ENCODE results near the gene INSR.

The INSR gene

DNA sequence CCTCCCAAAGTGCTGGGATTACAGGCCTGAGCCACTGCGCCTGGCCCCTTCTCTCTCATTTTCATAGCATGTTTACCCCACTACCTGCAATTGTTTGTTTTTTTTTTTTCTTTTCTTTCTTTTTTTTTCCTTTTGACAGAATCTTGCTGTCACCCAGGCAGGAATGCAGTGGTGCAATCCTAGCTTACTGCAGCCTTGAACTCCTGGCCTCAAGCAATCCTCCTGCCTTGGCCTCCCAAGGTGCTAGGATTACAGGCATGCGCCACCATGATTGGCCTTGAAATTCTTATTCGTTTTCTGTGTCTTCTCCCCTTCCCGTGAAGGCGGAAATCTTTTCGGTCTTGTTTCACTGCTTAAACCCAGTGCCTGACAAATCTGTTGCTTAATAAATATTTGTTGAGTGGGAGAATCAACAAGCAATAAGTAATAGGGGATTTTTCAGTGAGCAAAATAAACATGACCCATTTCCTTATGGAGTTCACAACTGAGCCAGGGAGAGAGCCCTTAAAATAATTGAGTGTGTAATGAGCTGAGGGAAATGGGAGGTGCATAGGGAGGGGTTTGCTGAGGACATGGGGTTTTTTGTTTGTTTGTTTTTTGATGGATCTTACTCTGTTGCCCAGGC is 1.8 kb upstream of the INSR start:
- no peak for DNase-seq (ENCODE audit: low spot score)
- FAIRE-seq: no peak

DNA sequence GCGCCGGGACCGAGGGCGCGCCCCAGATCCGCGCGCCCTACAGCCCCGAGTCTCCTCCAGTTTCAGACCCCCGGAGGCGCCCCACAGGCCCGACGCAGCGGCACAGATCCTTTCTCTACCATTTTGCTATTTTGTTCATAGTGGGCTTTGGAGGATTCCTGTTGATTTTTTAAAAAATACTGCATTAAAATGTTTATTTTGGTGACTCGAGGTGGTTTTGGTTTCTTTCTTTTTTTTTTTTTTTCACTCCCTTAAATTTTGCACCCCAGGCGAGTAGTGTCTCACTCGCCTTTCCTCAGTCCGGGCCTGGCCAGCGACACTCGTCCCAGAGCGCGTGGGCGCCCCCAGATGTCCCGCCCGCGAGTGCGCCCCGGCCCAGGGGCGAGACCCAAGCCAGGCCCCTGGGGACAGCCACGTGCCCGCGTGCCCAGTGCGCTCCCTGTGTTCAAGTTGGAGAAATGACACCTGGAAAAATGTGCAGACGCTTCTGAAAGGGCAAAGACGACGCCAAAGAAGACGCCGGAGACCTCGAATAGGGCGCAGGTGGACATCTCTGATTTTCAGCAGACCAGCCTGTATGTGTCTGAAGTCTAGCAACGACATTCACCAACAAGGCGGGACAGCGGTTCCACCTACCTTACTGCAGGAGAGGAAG is 471 bp upstream of the INSR start:
- DNase-seq (ENCODE audit: low spot score) (peak; percentile 63), FAIRE-seq (no peak)

DNA sequence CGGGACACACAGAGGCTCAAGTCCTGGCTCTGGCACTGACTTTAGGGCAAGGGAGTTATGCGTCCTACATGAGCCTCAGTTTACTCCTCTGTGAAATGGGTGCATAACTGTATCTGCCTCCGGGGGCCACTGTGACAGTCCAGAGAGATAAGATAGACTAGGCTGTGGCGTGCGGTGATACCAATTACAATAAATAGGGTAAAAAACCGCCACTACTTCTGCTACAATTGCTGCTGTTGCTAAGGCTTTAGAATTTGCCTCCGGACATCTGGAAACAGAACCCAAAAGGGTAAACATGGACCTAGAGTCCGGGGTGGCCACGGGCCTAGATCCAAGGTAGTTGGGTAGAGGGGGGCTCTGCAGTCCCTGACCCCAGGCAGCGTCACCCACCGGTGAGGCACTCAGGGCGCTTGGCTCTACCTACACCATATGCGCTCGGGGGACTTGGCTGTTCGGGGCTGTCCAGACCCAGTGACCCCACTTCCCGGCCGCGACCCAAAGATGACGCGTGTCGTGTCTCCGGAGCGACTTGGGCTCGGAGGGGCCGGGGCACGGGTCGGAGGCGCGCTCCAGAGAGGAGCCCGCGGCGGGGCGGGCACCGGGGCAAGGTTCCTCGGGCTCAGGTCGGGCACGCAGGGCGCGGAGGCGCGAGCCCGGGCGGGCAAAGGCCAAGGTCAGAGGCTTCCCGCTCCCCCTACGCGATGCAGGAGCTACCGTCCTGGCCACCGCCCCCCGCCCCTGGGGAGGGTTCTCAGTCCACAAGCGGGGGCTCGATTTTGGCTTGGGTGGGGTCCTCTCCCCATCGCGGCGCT is 1.1 kb downstream of the INSR start:
- FAIRE-seq (no peak), DNase-seq (ENCODE audit: low spot score) (peak; percentile 12)

DNA sequence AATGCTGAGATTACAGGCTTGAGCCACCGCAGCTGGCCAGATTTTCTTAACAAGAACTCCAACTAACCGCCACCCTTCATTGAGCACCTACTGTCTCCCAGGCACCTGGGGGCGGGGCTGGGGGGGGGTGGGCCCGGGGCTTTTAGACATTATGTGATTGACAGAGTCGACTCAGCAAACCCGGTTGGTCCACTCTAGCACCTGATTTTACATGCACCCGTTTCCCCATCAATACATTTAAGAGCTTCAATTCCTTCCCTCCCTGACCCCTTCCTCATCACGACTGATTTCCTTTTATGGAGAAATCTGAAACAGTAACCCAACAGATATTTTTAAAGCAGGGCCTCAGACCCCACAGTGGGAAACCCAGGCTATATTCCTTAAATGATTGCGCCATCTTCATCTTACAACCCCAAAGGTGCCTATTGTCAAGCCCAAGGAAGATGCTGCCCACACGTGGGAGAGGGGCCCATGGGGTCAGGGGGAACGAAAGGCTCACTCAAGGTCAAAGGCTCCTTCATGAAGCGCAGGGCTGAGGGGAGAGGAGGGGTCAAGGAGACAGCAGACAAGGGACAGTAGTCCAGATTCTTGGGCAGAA is 1.8 kb downstream of the INSR start:
- FAIRE-seq: no peak
- no peak for DNase-seq (ENCODE audit: low spot score)

DNA sequence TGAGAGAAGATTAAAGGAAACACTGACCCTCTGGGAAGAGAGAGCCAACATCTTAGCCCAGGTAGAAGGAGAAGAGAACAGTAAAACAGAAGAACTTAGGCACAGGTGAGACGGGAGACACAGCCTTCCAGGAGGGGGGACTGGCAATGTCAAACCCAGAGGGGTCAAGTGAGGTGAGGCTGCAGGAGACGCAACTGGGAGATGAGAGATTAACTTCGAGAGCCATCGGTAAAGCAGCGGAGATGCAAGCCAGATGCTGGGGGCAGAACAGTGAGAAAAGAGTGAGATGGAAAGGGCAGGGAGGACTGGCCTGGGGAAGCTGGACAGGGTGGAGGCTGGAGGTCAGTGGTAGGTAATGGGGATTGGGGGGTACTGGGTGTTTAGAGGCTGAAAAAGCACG is 5.2 kb downstream of the INSR start:
- FAIRE-seq: no peak
- no peak for DNase-seq (ENCODE audit: low spot score)

DNA sequence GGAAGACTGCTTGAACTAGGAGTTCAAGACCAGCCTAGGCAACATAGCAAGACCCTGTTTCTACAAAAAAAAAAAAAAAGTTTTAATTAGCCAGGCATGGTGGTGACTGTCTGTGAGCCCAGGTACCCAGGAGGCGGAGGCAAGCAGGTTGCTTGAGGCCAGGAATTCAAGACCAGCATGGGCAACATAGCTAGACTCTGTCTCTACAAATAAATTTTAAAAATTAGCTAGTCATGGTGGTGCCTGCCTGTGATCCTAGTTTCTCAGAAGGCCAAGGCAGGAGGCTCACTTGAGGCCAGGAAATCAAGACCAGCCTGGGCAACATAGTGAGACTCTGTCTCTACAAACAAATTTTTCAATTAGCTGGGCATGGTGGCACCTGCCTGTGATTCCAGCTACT is 6.1 kb downstream of the INSR start:
- FAIRE-seq (no peak), DNase-seq (ENCODE audit: low spot score) (no peak)

DNA sequence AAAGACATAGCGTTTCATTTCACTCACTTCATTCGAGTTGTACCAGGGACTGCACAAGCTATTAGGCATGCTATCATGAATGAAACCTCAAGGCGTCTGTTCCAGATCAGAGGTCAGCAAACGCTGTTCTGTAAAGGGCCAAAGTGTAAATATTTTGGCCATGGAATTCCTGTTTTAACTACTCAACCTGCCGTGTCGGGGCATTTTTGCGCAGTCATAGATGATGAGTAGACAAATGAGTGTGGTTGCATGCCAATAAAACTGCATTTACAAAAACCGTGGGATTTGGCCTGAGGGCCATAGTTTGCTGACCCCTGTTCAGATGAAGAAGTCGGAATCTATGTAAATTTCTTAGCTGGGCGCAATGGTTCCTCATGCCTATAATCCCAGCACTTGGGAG is 6.5 kb downstream of the INSR start:
- DNase-seq (ENCODE audit: low spot score): no peak
- no peak for FAIRE-seq

DNA sequence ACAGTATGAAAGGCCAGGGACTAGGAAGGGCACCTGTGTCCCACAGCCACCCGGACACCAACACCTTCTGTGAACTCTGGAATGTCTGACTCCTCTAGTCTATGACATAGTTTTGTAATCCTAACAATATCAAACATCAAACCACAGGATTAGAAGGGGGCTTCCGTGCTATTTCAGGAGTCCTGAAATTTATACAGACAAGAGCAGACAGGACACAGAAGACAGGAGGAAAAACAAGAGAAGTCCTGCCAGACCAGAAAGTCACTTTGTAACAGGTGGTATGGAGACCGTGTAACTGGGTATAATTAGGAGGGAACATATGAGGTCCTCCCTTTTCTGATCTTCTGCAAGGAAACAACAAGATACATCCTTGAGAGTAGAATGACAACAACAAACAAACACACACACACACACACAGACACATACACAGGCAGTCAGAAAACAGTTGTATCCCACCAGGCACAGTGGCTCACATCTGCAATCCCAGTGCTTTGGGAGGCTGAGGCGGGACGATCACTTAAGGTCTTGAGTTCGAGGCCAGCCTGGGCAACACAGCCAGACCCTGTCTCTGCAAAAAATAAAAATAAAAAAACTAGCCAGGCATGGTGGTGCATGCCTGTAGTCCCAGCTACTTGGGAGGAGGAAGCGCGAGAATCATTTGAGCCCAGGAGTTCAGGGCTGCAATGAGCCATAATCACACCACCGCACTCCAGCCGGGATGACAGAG is 13.1 kb downstream of the INSR start:
- FAIRE-seq (no peak), DNase-seq (ENCODE audit: low spot score) (no peak)

DNA sequence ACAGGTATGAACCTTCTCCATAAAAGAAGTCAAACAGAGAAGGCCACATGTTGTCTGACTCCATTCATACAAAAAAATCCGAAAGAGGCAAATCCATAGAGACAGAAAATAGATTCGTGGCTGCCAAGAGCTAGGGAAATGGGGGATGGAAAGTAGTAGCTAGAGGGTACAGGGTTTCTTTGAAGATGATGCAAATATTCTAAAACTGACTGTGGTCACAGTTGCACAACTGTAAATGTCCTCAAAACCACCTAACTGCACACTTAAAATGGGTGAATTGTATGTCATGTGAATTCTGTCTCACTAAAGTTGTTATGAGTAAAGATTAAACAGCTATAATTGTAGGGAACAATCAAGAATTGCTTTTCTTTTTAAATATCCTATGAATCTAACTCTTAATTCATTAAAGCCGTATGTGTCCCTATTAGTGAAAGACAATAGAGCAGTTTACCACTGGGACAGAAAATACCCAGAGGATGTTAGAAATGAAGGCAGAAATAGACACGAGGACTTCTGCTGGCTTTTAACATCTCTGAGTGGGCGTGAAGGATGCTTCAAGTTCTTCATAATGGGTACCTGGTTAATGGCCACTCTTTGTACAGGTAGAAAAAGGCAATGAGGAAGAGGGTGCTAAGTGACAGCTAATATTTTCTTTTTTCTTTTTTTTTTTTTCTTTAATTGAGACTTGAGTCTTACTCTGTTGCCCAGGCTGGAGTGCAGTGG is 21.2 kb downstream of the INSR start:
- no peak for FAIRE-seq
- no peak for DNase-seq (ENCODE audit: low spot score)

DNA sequence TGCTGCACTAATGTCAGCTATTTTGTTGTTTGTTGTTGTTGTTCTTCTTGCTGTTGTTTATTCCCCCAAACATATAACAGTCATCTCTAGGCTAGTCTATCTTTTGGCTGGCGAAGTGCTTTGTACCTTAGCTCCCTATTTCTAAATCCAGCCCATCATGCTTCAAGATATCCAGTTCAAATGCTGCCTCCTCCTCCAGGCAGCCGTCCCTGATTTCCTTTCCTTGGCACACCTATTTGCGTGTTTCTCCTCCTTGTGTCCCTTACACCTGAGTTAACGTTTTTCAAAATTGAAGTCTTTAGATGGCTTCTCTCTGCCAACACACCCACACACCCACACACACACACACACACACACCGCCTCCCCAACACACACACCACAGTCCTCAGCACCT is 25.5 kb downstream of the INSR start:
- no peak for FAIRE-seq
- DNase-seq (ENCODE audit: low spot score): no peak

DNA sequence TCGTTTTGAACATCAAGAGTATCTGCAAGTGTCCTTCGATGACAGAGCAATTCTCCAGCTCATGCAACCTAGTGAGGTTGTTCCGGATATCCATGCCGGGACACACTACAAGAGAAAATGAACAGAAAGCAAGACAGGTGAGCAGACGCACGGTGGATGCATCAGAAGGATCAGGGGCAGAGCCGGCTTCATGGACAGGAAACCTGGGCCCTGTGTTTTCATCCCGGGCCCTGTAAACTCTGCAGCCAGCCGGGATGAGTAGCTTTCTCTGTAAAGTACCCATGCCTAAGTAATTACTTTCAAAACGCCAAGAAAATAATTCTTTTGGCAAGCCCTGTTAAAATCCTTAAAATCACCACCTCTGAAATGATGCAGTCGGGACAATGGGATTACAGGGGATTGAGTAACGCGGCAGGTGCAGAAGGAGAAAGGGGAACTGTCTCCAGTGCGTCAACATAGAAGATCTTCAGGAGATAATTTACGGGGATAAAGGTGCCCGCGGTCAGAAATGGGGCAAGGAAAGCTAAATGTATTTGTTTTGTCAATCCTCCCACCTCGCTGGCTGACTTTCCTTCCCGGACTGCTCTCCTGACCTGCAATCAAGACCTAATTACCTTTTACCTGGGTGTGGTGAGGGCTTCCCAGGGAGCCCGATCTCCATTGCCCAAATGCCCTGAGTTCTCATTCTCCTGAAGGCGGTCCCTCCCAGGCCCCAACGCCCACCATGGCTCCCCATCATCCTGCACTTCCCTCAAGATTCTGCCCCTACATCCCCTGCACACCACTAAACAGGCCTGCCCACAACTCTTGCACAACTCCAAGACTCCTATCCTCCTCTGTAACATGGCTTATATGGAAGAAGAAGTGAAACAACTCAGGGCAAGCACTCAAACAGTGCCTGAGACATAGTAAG is 26.2 kb downstream of the INSR start:
- DNase-seq (ENCODE audit: low spot score) (no peak), FAIRE-seq (no peak)

DNA sequence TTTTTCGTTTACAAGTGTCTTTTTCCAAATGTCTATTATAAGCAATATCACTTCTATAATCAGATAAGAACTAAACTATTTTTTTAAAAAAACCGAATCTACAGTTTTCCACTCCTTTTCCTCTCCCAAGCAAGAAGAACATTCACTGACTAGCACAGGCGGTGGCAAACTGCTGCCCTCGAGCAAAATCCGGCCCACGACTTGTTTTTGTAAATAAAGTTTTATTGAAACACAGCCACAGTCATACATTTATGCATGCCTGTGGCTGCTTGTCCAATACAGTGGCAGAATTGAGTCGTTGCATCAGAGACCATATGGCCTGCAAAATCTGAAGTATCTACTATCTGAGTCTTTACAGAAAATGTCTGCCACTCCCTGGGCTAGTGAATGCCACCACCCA is 27.4 kb downstream of the INSR start:
- DNase-seq (ENCODE audit: low spot score) (no peak), FAIRE-seq (no peak)

DNA sequence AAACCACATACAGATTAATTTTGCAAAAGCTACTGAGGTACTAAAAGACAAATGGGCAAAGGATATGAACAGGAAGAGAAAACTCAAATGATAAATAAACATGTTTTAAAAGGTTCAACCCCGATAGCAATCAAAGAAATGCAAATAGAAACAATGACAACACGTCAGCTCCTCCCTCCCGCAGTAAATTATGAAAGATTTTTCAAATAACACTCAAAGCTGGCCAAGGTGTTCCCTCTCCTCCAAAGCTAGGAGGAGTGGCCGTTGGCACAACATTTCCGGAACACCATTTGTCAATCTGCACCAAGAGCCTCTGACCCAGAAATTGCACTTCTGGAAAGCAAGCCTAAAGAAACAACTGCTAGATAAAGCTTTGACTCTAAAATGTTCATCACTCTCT is 28.3 kb downstream of the INSR start:
- no peak for DNase-seq (ENCODE audit: low spot score)
- FAIRE-seq: no peak

DNA sequence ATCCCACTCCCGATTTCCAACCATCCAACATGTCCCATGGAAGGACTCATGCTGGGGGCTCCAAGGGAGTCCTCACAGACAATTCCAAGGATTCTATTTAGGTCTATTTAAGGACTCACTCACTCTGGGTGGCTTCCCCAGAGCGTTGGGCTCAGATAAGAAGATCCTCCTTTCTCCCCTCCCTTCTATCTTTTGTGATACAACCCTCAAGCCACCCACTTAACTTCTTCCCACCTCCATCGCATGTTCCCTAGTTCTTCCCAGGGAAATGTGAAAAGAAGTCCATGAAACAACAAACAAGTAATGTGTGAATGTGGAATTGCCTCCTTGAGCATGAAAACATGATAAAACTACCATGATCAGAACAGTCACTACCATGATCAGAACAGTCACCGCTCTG is 29.4 kb downstream of the INSR start:
- no peak for FAIRE-seq
- DNase-seq (ENCODE audit: low spot score): no peak

DNA sequence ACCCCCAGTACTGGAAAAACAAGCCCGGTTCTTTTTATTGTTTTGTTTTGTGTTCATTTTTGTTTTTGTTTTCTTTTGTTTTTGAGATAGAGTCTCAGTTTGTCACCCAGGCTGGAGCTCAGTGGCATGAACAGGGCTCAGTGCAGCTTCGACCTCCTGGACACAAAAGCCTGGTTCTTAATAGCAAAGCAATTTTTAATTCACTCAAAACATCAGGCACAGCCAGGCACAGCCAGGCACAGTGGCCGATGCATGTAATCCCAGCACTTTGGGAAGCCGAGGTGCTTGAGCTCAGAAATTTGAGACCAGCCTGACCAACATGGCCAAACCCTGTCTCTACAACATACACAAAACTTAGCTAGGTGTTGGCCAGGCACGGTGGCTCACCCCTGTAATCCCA is 30.7 kb downstream of the INSR start:
- DNase-seq (ENCODE audit: low spot score): no peak
- FAIRE-seq: no peak

DNA sequence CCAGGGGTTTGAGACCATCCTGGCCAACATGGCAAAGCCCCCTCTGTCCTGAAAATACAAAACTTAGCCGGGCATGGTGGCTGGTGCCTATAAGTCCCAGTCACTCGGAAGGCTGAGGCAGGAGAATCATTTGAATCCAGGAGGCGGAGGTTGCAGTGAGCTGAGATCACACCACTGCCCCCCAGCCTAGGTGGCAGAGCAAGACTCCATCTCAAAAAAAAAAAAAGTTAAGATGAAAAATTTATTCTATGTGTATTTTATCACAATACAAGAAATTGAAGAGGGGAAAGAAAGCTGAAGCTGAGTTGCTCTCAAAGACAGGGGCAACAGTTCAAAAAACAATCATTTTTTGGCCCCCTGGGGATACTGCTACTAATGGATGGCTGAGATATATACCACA is 31.1 kb downstream of the INSR start:
- no peak for DNase-seq (ENCODE audit: low spot score)
- FAIRE-seq: no peak

DNA sequence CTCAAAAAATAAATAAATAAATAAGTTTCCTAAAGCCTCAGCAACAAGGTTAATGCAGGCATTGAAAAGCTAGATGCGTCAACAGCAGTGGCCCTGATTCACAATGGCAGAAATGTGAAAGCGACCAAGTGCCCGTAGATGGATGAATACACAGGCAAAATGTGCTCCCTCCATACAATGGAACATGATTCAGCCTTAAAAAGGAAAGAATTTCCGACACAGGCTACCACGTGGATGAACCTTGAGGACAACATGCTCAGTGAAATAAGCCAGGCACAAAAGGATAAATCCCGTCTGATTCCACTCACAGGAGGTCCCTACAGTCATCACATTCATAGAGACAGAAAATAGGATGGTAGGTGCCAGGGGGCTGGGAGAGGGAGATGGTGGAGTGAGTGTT is 31.7 kb downstream of the INSR start:
- DNase-seq (ENCODE audit: low spot score) (no peak), FAIRE-seq (no peak)

DNA sequence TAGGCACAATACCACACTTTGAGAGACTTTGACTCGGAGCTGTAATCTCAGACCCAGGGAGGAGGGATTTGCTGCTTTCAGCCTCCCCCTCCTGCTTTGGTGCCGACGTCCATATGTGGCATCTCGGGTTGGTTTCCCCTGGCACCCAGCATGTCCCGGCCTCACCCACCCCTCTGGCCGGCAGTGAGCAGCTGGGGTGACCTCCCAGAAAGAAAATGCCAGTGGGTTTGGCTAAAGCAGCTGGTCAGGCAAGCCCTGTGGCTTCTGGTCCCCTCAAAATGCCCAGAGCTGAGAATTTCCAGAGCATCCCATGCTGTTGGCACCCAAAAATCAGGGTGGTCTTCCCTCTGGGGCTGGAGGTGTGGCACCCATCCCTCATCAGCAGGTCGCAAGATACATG is 34.1 kb downstream of the INSR start:
- FAIRE-seq (no peak), DNase-seq (ENCODE audit: low spot score) (no peak)

DNA sequence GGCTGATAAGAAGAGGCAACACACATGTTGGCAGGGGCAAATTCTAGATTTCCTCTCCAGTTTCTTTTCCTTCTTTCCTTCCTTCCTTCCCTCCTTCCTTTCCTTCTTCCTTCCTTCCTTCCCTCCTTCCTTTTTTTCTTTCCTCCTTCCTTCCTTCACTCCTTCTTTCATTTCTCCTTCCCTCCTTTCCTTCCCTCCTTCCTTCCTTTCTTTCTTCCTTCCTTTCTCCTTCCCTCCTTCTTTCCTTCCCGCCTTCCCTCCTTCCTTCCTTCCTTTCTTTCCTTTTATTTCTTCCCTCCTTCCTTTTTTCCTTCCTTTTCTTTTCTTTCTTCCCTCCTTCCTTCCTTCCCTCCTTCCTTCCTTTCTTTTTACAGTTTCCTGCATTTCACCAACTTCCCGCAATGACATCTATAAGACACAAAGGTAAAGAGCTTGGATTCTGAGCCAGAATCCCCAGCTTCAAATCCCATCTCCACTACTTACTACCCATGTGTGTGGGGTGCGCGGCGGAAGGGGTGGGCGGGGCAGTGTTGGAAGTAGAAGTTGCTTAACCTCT is 35.3 kb downstream of the INSR start:
- FAIRE-seq (no peak), DNase-seq (ENCODE audit: low spot score) (no peak)
